T47D (cell line): ENCODE data around the gene KLHL41.
"Not testable (repeated sequence)": the region's sequence is repeated elsewhere in the genome, so short reads cannot be mapped to it uniquely, and the experiment has no call there.

Source experiments
- DNase-seq, 2 experiments: peaks; one replicate each; pipeline versions ENCODE4 v3.0.0 to v3.0.0-alpha.2; 2011 to 2012; ENCODE audit warnings: low read depth in 1 of 2, low spot score in 1 of 2
- JUND ChIP-seq: IDR thresholded peaks from 2 replicates; pipeline ENCODE4 v1.6.1; 2012; ENCODE audit warnings: low read depth
- in situ Hi-C: cut with HindIII; loops from 2 replicates; pipeline ENCODE4 v1.10.0; 2016; ENCODE audit warnings: low sequenced_read_pairs, low pct_unique_long_range_greater_than_20kb

KLHL41 gene

DNA sequence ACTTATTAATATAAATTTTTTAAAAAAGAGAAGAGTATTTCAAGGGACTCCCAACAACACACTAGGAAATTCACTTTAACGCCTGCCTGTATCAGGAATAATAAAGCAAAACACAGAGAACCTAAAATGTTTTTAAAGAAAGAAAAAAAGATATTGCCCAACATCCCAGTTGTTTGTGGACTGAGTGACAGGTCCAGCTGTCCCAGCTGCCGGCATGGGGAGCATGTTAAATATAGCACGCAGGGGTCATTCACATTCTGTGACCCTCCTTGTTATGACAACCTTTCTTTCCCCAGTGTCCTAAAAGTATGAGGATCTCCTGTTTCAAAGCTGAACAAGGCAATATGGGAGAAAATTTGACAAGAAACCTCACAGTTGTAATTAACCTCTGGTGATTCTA lies 4.4 kb downstream of the KLHL41 start:
- in situ Hi-C loops: no loop called here
- no peak for DNase-seq
- no peak for TF ChIP-seq JUND

DNA sequence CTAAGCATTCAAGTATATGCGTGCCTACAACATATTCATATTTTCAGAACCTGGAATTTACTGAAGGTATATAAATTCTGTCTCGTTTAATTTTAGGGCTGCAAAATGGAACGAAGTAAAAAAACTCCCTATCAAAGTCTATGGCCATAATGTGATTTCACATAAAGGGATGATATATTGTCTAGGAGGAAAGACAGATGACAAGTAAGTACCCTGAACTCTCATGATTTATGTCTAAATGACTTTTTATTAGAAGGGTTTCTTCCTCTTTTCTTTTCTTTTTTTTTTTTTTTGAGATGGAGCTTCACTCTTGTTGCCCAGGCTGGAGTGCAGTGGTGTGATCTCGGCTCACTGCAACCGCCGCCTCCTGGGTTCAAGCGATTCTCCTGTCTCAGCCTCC lies 5.3 kb downstream of the KLHL41 start:
- DNase-seq, in situ Hi-C loops: not testable (repeated sequence)

DNA sequence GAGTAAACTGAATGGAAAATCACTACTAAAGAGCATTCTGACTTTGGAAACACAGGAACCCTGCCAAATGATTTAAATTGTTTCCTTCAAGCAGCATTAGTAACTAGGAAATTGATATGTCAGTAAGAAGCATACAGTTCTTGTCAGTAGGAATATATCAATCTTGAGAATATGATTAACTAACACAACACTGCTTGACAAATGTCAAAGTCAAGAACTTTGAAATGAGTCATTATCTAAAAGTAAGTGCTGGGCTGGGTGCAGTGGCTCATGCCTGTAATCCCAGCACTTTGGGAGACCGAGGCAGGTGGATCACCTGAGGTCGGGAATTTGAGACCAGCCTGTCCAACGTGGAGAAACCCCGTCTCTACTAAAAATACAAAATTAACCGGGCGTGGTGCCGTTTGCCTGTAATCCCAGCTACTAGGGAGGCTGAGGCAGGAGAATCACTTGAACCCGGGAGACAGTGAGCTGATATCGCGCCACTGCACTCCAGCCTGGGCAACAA lies 7.0 kb downstream of the KLHL41 start:
- DNase-seq, in situ Hi-C loops: not testable (repeated sequence)

DNA sequence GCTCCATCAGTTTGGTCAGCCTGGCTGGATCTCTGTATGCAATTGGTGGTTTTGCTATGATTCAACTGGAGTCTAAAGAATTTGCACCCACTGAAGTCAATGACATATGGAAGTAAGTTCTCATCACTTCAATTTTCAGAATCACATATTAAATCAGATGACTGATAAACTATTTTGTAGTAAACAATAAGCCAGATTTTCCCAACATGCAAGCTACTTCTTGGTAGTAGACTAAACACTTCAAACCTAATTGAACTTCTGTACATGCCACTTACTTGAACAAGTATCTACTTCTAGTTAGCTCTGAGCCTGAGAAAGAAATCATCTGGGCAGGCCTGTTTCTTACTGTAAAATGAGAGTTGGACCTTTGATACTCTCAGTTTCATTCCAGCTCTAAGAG lies 11.4 kb downstream of the KLHL41 start:
- no peak for TF ChIP-seq JUND
- in situ Hi-C loops: no loop called here
- no peak for DNase-seq

GRCh38 chr2:169523681-169524080 lies 14.2 kb downstream of the KLHL41 start:
- no peak for TF ChIP-seq JUND
- DNase-seq: no peak
- in situ Hi-C loops: no loop called here

GRCh38 chr2:169525434-169525833 lies 15.9 kb downstream of the KLHL41 start:
- in situ Hi-C loops: no loop called here
- TF ChIP-seq JUND: no peak
- DNase-seq: no peak

DNA sequence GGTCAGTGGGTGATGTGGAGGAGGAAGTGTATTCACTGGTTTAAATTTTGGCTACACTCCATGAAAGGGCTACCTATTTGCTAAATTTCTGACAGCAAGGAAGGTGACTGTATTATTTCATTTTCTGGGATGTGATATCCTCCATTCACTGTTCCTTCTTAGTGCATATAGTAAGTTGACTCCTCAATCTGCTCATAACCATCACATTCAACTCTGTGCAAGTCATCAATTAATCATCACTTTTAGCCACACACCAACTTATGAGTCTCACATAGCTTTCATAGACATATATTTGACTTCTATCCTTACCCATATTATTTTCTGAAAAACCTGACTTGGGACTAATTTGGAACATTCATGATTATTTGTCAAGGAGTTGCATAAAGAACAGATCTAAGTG lies 16.9 kb downstream of the KLHL41 start:
- in situ Hi-C loops: no loop called here
- TF ChIP-seq JUND: no peak
- no peak for DNase-seq

DNA sequence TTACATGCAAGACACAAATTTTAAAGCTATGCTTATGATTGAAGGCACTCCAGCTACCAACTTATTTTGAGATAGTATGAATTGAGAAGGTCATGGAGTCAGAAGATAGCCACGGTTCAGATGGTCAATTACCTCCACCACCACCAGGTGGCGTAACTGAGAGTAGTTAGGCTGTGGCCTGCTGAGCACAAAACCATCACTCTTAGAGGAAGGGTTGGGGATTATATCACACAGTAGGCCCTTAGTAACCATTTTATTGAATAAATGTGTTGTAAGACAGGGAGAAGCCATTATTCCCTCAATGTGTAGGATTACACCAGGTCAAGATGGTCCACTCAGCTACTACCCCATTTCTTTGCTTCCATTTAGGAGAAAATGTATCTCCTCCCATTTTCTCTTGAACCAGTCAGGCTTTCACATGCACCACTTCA lies 18.8 kb downstream of the KLHL41 start:
- DNase-seq: peak in 1 of 2 experiments; percentile 54
- TF ChIP-seq JUND: no peak
- in situ Hi-C loops: no loop called here

DNA sequence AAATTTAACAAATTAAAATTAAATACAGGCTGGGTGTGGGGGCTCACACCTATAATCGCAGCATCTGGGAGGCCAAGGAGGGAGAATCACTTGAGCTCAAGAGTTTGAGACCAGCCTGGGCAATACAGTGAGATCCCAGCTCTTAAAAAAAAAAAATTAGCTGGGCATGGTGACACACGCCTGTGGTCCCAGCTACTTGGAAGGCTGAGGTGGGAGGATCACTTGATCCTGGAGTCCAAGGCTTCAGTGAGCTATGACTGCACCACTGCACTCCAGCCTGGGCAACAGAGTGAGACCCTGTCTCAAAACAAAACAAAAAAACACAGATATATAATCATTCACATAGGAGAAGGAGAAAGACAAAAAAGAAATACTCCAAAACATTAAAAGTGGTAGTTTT lies 30.0 kb downstream of the KLHL41 start:
- in situ Hi-C loops: not testable (repeated sequence)

GRCh38 chr2:169540146-169540545 lies 30.6 kb downstream of the KLHL41 start:
- DNase-seq: no peak
- in situ Hi-C loops: no loop called here
- no peak for TF ChIP-seq JUND

More for the DNA sequence above, 30.0 kb downstream of the KLHL41 start:
- DNase-seq: not testable (repeated sequence)

DNA sequence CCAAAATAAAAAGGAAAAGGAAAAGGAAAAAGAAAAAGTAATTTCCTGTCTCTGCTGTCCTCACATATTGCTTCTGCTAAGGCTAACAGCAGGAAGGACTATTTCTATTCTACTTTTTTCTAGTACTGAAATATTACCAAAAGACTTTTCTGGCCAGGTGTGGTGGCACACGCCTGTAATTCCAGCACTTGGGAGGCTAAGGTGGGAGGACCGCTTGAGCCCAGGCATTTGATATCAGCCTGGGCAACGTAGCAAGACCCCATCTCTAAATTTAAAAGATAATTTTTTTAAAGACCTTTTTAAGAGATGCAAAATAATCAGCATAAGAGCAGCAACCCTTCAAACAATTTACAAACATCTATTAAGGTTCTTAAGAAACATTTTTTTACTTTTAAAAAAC lies 32.9 kb downstream of the KLHL41 start:
- in situ Hi-C loops: no loop called here
- no peak for DNase-seq
- no peak for TF ChIP-seq JUND

DNA sequence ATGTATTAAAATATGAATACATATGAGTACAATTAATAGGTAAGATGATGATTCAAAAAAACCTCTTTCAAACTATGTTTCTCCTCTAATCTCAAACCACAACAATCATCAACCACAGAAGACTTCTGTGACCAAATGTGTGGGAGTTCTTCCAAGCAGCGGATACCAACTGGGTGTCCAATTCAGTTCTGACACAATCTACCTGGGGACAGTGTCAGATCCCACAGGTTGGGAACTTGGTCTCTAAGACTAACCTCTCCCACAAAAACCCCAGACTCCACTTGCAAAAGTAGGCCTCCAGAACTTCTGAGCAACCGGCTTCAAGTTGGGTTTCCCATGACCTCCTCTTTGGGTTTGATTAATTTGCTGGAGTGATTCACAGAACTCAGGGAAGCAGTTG lies 37.3 kb downstream of the KLHL41 start:
- in situ Hi-C loops: no loop called here
- no peak for TF ChIP-seq JUND
- no peak for DNase-seq

DNA sequence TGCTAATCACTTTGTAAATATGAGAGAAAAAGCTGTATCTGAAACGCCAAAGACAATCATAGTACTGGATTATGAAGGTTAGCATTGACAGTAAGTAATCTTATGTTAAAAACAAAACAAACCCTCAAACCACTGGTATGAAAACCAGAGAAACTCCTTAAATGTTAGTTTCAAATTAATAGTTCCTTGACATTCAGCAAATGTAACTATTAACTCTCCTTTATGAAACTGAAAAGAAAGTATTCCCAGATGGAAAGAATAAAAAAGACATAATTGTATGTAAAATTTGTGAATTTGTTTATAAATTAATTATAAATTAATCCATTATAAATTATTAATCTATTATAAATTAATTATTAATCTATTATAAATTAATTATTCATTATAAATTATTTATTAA lies 51.9 kb downstream of the KLHL41 start:
- no peak for TF ChIP-seq JUND
- no peak for DNase-seq
- in situ Hi-C loops: no loop called here

DNA sequence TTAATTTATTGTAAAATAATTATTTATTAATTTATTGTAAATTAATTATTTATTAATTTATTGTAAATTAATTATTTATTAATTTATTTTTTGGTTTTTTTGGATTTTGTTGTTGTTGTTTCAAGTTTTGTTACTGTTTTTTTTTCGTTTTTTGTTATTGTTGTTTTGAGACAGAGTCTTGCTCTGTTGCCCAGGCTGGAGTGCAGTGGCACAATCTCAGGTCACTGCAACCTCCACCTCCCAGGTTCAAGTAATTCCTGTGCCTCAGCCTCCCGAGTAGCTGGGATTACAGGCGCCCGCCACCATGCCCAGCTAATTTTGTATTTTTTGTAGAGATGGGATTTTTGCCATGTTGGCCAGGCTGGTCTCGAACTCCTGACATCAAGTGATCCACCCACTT lies 52.6 kb downstream of the KLHL41 start:
- in situ Hi-C loops, DNase-seq: not testable (repeated sequence)
